Left lung (tissue), 10 donors: ENCODE data around the gene ITPK1. TPM values are rescaled to one million over a fixed set of nuclear protein-coding genes. Genes with fewer than 3 reads are reported as not detected.

Source experiments
- ATAC-seq: fragments of 200-7000 bp; cut with Tn5 transposase; one replicate; pipeline ENCODE4 v1.9.1; 2020; ENCODE audit warnings: moderate library complexity
- DNase-seq, 4 donors: peaks; one replicate each; pipeline ENCODE4 v3.0.0-alpha.2; 2013 to 2020
- H3K27ac ChIP-seq, 2 donors: fragments of 200-600 bp; sonication (generic) in 1 of 2; one replicate each; pipeline versions ENCODE4 v1.5.0 to v1.8.0; 2020 to 2021
- H3K27me3 ChIP-seq, 2 donors: fragments of 200-600 bp; sonication (generic) in 1 of 2; one replicate each; pipeline versions ENCODE4 v1.5.0 to v1.8.0; 2020 to 2021
- H3K36me3 ChIP-seq, 2 donors: fragments of 200-600 bp; sonication (generic) in 1 of 2; one replicate each; pipeline versions ENCODE4 v1.5.0 to v1.8.0; 2020 to 2021
- H3K4me1 ChIP-seq, 2 donors: fragments of 200-600 bp; one replicate each; pipeline ENCODE4 v1.8.0; 2021
- H3K4me3 ChIP-seq, 2 donors: fragments of 200-600 bp; sonication (generic) in 1 of 2; one replicate each; pipeline versions ENCODE4 v1.5.0 to v1.8.0; 2020 to 2021; ENCODE audit warnings: mild to moderate bottlenecking in 1 of 2
- H3K9me3 ChIP-seq, 2 donors: fragments of 200-600 bp; sonication (generic) in 1 of 2; one replicate each; pipeline versions ENCODE4 v1.5.0 to v1.8.0; 2020 to 2021
- intact Hi-C, 2 donors: fragments of 100-400 bp; cut with DNase I; formaldehyde crosslinking; loops; one replicate each; pipeline versions ENCODE4 v1.11.2 to v1.14.2; 2022
- polyA plus RNA-seq, 6 donors: library from polyadenylated mRNA; unstranded; fragments of 120-200 nt; gene quantifications; one replicate each; pipeline ENCODE4 v1.2.1, GENCODE V29; 2013; ENCODE audit not compliant: insufficient read length in 6 of 6
- total RNA-seq, 2 donors: library from RNA; stranded (reverse); fragmentation: NEBNext Ultra II Directional; extraction: Animal tissue kit (Norgen Biotek cat#: 25700); gene quantifications; one replicate each; pipeline ENCODE4 v1.2.1, GENCODE V29; 2021
- TF ChIP-seq, protein P1 (sequence below), 2 donors: fragments of 200-600 bp; sonication (generic) in 1 of 2; IDR thresholded peaks; one replicate each; pipeline versions ENCODE4 v1.5.0 to v1.8.0; 2021; ENCODE audit warnings: antibody characterized with exemption in 2 of 2
- donor health status: DM: no; HTN: yes; CAD: no.
- donor health status: DM: no; HTN: no; CAD: no.

The ITPK1 gene
- total and polyA plus RNA-seq, 8 donors = 18.1 to 108 (median 20.8) TPM

- Histone ChIP-seq H3K9me3 (no peaks in the 10 kb centered on the region), H3K27ac (no peak overlapping the region), H3K4me1 (peaks cover 0 to 17% of the 10 kb centered on the region in 2 donors), H3K27me3 (no peaks in the 10 kb centered on the region), H3K36me3 (no peaks in the 10 kb centered on the region), H3K4me3 (no peak overlapping the region)
- TF ChIP-seq, protein P1, sequence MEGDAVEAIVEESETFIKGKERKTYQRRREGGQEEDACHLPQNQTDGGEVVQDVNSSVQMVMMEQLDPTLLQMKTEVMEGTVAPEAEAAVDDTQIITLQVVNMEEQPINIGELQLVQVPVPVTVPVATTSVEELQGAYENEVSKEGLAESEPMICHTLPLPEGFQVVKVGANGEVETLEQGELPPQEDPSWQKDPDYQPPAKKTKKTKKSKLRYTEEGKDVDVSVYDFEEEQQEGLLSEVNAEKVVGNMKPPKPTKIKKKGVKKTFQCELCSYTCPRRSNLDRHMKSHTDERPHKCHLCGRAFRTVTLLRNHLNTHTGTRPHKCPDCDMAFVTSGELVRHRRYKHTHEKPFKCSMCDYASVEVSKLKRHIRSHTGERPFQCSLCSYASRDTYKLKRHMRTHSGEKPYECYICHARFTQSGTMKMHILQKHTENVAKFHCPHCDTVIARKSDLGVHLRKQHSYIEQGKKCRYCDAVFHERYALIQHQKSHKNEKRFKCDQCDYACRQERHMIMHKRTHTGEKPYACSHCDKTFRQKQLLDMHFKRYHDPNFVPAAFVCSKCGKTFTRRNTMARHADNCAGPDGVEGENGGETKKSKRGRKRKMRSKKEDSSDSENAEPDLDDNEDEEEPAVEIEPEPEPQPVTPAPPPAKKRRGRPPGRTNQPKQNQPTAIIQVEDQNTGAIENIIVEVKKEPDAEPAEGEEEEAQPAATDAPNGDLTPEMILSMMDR (IDR thresholded peaks at IDR 0.05) = no peak
- DNase-seq (no peak), ATAC-seq (no peak)
- intact Hi-C loops = no loop called here
Observed at GRCh38 chr14:93094121-93094918, 21.4 kb downstream of the ITPK1 start.

GRCh38 chr14:93092606-93093556 lies 22.8 kb downstream of the ITPK1 start:
- no peak overlapping the region for H3K27ac ChIP-seq
- H3K27me3 ChIP-seq = no peaks in the 10 kb centered on the region
- peaks cover 0 to 15% of the 10 kb centered on the region in 2 donors for H3K4me1 ChIP-seq
- no peaks in the 10 kb centered on the region for H3K36me3 ChIP-seq
- H3K4me3 ChIP-seq = no peak overlapping the region
- TF ChIP-seq, protein P1 (IDR thresholded peaks at IDR 0.05) = no peak
- intact Hi-C loops = no loop called here
- DNase-seq (peak in 1 of 4 donors; percentile 59), ATAC-seq (no peak)
- no peaks in the 10 kb centered on the region for H3K9me3 ChIP-seq

GRCh38 chr14:93091666-93092065 lies 24.1 kb downstream of the ITPK1 start:
- H3K27ac ChIP-seq = no peak overlapping the region
- H3K4me1 ChIP-seq = peaks cover 0 to 18% of the 10 kb centered on the region in 2 donors
- ATAC-seq = no peak
- no peaks in the 10 kb centered on the region for H3K27me3 ChIP-seq
- no peak overlapping the region for H3K4me3 ChIP-seq
- no peaks in the 10 kb centered on the region for H3K9me3 ChIP-seq
- peak in 1 of 4 donors; percentile 51 for DNase-seq
- TF ChIP-seq, protein P1 (IDR thresholded peaks at IDR 0.05) = no peak
- H3K36me3 ChIP-seq = no peaks in the 10 kb centered on the region
- intact Hi-C loops = no loop called here

DNA sequence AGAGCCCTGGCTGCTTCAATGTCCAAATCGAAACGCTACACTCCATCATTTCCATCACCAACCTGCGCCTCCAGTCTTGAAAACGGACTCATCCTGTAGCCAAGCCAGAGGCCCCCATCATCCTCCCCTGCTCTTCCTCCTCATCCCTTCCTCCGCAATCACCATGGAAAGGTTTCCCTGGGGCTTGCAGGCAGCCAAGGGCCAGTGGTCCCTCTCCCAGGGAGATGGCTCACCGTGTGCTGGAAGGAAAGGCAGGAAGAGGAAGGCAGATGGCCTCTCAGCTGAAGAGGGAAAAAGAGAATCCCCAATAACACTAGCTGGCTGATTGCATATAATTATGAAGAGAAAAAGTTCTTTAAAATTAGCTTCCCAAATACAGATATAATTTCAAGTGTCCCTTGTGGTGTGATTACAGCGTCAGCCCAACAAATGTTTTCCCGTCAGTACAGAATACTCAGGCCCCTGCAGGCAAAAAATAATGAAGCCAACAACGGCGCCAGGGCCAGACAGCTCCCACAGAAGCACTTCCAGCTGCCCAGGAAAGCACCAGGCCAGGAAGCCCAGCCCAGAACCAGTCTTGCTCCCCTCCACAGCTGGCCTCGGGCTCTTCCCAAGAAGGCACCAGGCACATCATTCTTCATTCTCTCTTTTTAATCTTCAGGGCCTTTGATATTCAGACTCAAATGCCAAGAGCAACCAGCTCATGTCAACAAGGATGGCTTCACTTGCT lies 24.7 kb downstream of the ITPK1 start:
- Histone ChIP-seq H3K4me3 (no peak overlapping the region), H3K36me3 (no peaks in the 10 kb centered on the region), H3K9me3 (no peaks in the 10 kb centered on the region), H3K27me3 (no peaks in the 10 kb centered on the region), H3K4me1 (peaks cover 0 to 21% of the 10 kb centered on the region in 2 donors), H3K27ac (no peak overlapping the region)
- TF ChIP-seq, protein P1 (IDR thresholded peaks at IDR 0.05) = no peak
- ATAC-seq (no peak), DNase-seq (peak in 2 of 4 donors; percentile 29 to 34)
- intact Hi-C loops = no loop called here
